OCI-LY1 (cell line): Measurements from ENCODE around the gene TTC23.

Experiments
- H2AFZ ChIP-seq: fragments of 200-600 bp; sonication (generic), shearing (Covaris generic); 2 replicates; pipeline ENCODE4 v1.6.0; 2014; ENCODE audit warnings: antibody characterized with exemption, mild to moderate bottlenecking, low read length
- H3F3A ChIP-seq: fragments of 200-600 bp; sonication (generic), shearing (Covaris generic); 2 replicates; pipeline ENCODE4 v1.6.0; 2014; ENCODE audit warnings: mild to moderate bottlenecking, antibody characterized with exemption, low read length, moderate library complexity; ENCODE audit not compliant: insufficient read depth
- H3K27ac ChIP-seq: fragments of 200-600 bp; sonication (generic); 2 replicates; pipeline ENCODE4 v1.5.1; 2014; ENCODE audit warnings: low read length, mixed run types, mild to moderate bottlenecking, low read depth; ENCODE audit not compliant: poor library complexity, severe bottlenecking
- H3K27me3 ChIP-seq: fragments of 200-600 bp; sonication (generic); 2 replicates; pipeline ENCODE4 v1.6.0; 2014; ENCODE audit warnings: antibody characterized with exemption, mild to moderate bottlenecking, low read length, moderate library complexity; ENCODE audit not compliant: insufficient read depth
- H3K36me3 ChIP-seq: fragments of 200-600 bp; sonication (generic); 2 replicates; pipeline ENCODE4 v1.6.1; 2014; ENCODE audit warnings: mild to moderate bottlenecking, antibody characterized with exemption, low read length, moderate library complexity, mixed read lengths; ENCODE audit not compliant: insufficient read depth
- H3K4me1 ChIP-seq: fragments of 200-600 bp; sonication (generic); 2 replicates; pipeline ENCODE4 v1.5.1; 2014; ENCODE audit warnings: mild to moderate bottlenecking, low read length, moderate library complexity; ENCODE audit not compliant: insufficient read depth, severe bottlenecking
- H3K4me2 ChIP-seq: fragments of 200-600 bp; sonication (generic), shearing (Covaris generic); 2 replicates; pipeline ENCODE4 v1.6.1; 2014; ENCODE audit warnings: low read length
- H3K4me3 ChIP-seq: fragments of 200-600 bp; sonication (generic); 2 replicates; pipeline ENCODE4 v1.5.1; 2014; ENCODE audit warnings: low read length, low read depth, mild to moderate bottlenecking, mixed read lengths; ENCODE audit not compliant: poor library complexity, severe bottlenecking
- H3K79me2 ChIP-seq: fragments of 200-600 bp; shearing (Covaris generic); 2 replicates; pipeline ENCODE4 v1.6.1; 2016; ENCODE audit warnings: mixed run types, low read length, mixed read lengths; ENCODE audit not compliant: insufficient read depth
- H3K9ac ChIP-seq: fragments of 200-600 bp; sonication (generic), shearing (Covaris generic); 2 replicates; pipeline ENCODE4 v1.6.1; 2014; ENCODE audit warnings: mild to moderate bottlenecking, low read length, mixed read lengths
- H3K9me2 ChIP-seq: fragments of 200-600 bp; sonication (generic), shearing (Covaris generic); 2 replicates; pipeline ENCODE4 v1.6.1; 2014; ENCODE audit warnings: low read depth, mild to moderate bottlenecking, low read length, mixed read lengths
- H3K9me3 ChIP-seq: fragments of 200-600 bp; shearing (Covaris generic); 2 replicates; pipeline ENCODE4 v1.6.1; 2014; ENCODE audit warnings: low read length, mixed read lengths
- H4K20me1 ChIP-seq: fragments of 200-600 bp; sonication (generic), shearing (Covaris generic); 2 replicates; pipeline ENCODE4 v1.6.0; 2016; ENCODE audit warnings: mild to moderate bottlenecking, low read length; ENCODE audit not compliant: insufficient read depth
- CTCF ChIP-seq: fragments of 200-600 bp; sonication (generic), shearing (Covaris generic); IDR thresholded peaks from 2 replicates; pipeline ENCODE4 v1.5.1; 2017; ENCODE audit warnings: mild to moderate bottlenecking, antibody characterized with exemption, low read length, moderate library complexity, mixed read lengths
- EZH2 ChIP-seq: fragments of 200-600 bp; sonication (generic), shearing (Covaris generic); IDR thresholded peaks from 2 replicates; pipeline ENCODE4 v1.8.0; 2017; ENCODE audit warnings: borderline replicate concordance, mixed run types, mild to moderate bottlenecking, antibody characterized with exemption, low read length, moderate library complexity, mixed read lengths

The TTC23 gene

GRCh38 chr15:99132634-99133287 lies 116.6 kb downstream of the TTC23 start:
- Histone ChIP-seq H3F3A (no peaks in the 10 kb centered on the region), H3K9ac (no peak overlapping the region), H3K27ac (no peak overlapping the region), H3K4me2 (no peak overlapping the region), H4K20me1 (no peaks in the 10 kb centered on the region), H3K9me3 (no peaks in the 10 kb centered on the region), H3K79me2 (no peaks in the 10 kb centered on the region), H2AFZ (no peak overlapping the region), H3K4me1 (no peaks in the 10 kb centered on the region), H3K36me3 (no peaks in the 10 kb centered on the region), H3K27me3 (peaks cover 7% of the 10 kb centered on the region; the same call in 1 of the 2 replicates), H3K4me3 (no peak overlapping the region), H3K9me2 (no peaks in the 10 kb centered on the region)
- TF ChIP-seq CTCF (no peak), EZH2 (no peak)

DNA sequence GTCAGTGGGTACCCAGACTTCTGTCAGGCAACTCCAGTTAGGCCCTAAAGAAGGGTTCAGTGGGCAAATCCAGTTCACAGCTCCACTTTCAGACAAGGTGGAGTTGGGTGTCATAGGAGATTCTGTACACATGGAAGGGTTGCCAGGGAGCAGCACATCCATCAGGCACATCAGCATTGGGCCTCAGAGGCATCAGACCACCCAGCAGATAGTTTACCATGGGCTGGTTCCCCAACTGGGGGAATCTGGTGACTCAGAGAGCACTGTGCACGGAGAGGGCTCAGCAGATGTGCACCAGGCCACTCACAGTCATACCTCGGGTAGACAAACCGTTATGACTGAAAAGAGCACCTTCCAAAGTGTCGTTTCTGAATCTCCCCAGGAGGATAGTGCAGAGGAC lies 117.3 kb downstream of the TTC23 start:
- H3K4me2 ChIP-seq: no peak overlapping the region
- TF ChIP-seq EZH2: no peak
- TF ChIP-seq CTCF: no peak
- no peaks in the 10 kb centered on the region for H3K4me1 ChIP-seq
- H3K9ac ChIP-seq: no peak overlapping the region
- H3K36me3 ChIP-seq: no peaks in the 10 kb centered on the region
- no peaks in the 10 kb centered on the region for H3K79me2 ChIP-seq
- H3F3A ChIP-seq: no peaks in the 10 kb centered on the region
- no peak overlapping the region for H3K4me3 ChIP-seq
- H3K27me3 ChIP-seq: peaks cover 7% of the 10 kb centered on the region; the same call in 1 of the 2 replicates
- no peak overlapping the region for H3K27ac ChIP-seq
- H2AFZ ChIP-seq: no peak overlapping the region
- no peaks in the 10 kb centered on the region for H3K9me3 ChIP-seq
- no peaks in the 10 kb centered on the region for H4K20me1 ChIP-seq
- H3K9me2 ChIP-seq: no peaks in the 10 kb centered on the region

GRCh38 chr15:99131441-99132023 lies 117.8 kb downstream of the TTC23 start:
- H3K9me2 ChIP-seq: no peaks in the 10 kb centered on the region
- H3K27me3 ChIP-seq: peaks cover 7% of the 10 kb centered on the region; the same call in 1 of the 2 replicates
- no peaks in the 10 kb centered on the region for H3K79me2 ChIP-seq
- H4K20me1 ChIP-seq: no peaks in the 10 kb centered on the region
- TF ChIP-seq CTCF (no peak), EZH2 (no peak)
- H3K9ac ChIP-seq: no peak overlapping the region
- no peak overlapping the region for H3K4me2 ChIP-seq
- no peaks in the 10 kb centered on the region for H3K36me3 ChIP-seq
- H3K4me3 ChIP-seq: no peak overlapping the region
- H3K9me3 ChIP-seq: no peaks in the 10 kb centered on the region
- no peaks in the 10 kb centered on the region for H3K4me1 ChIP-seq
- H3K27ac ChIP-seq: no peak overlapping the region
- no peak overlapping the region for H2AFZ ChIP-seq
- H3F3A ChIP-seq: no peaks in the 10 kb centered on the region
